CD14-positive monocyte (primary cell): ENCODE measurements around the gene DCP1A. TPM values are rescaled to one million over a fixed set of nuclear protein-coding genes. Genes with fewer than 3 reads are reported as not detected.

Source experiments
- DNase-seq, 3 donors: peaks; one replicate each; pipeline ENCODE4 v3.0.0-alpha.2; 2011 to 2022
- H2AFZ ChIP-seq: 2 replicates; pipeline ENCODE4 v1.6.0; 2012; ENCODE audit warnings: mild to moderate bottlenecking, low read depth, low read length, inconsistent platforms; ENCODE audit not compliant: insufficient read depth, poor library complexity, severe bottlenecking
- H3K27ac ChIP-seq, 2 donors: 1 replicate in 1 of 2; 2 replicates in 1 of 2; pipeline ENCODE4 v1.5.1; 2012 to 2013; ENCODE audit warnings: low read length in 2 of 2, control low read depth in 1 of 2, inconsistent platforms in 1 of 2, low read depth in 1 of 2, mild to moderate bottlenecking in 1 of 2
- H3K27me3 ChIP-seq, 2 donors: one replicate each; pipeline versions ENCODE4 v1.6.0 to v1.6.1; 2011 to 2013; ENCODE audit warnings: low read length in 2 of 2; ENCODE audit not compliant: control insufficient read depth in 2 of 2, insufficient read depth in 2 of 2
- H3K36me3 ChIP-seq, 2 donors: replicated peaks in 1 of 2; 1 replicate in 1 of 2; 2 replicates in 1 of 2; pipeline versions ENCODE4 v1.5.1 to v1.6.1; 2012 to 2013; ENCODE audit warnings: low read length in 2 of 2, control low read depth in 1 of 2, inconsistent platforms in 1 of 2, mild to moderate bottlenecking in 1 of 2; ENCODE audit not compliant: insufficient read depth in 2 of 2, control insufficient read depth in 1 of 2
- H3K4me1 ChIP-seq, 2 donors: 1 replicate in 1 of 2; 2 replicates in 1 of 2; pipeline versions ENCODE4 v1.5.1 to v1.6.1; 2012 to 2013; ENCODE audit warnings: low read length in 2 of 2, control low read depth in 1 of 2, inconsistent platforms in 1 of 2, mild to moderate bottlenecking in 1 of 2, moderate library complexity in 1 of 2; ENCODE audit not compliant: insufficient read depth in 2 of 2, control insufficient read depth in 1 of 2
- H3K4me2 ChIP-seq: replicated peaks from 2 replicates; pipeline ENCODE3; 2012; ENCODE audit warnings: low read length, moderate library complexity, mild to moderate bottlenecking; ENCODE audit not compliant: poor library complexity, severe bottlenecking; ENCODE audit errors: extremely low read depth
- H3K4me3 ChIP-seq, 3 experiments: fragments of 200-600 bp in 1 of 3; sonication (generic) in 1 of 3; replicated peaks in 1 of 3; 1 replicate in 2 of 3; 2 replicates in 1 of 3; pipeline ENCODE4 v1.5.1; 2011 to 2013; ENCODE audit warnings: low read length in 3 of 3, mild to moderate bottlenecking in 3 of 3, control low read depth in 2 of 3, low read depth in 2 of 3, inconsistent platforms in 1 of 3, moderate library complexity in 1 of 3
- H3K79me2 ChIP-seq: 2 replicates; pipeline ENCODE4 v1.6.0; 2012; ENCODE audit warnings: mild to moderate bottlenecking, control low read depth, inconsistent platforms, low read length, moderate library complexity; ENCODE audit not compliant: insufficient read depth
- H3K9ac ChIP-seq: 2 replicates; pipeline ENCODE4 v1.6.0; 2017; ENCODE audit warnings: low read length, mild to moderate bottlenecking; ENCODE audit not compliant: insufficient read depth, poor library complexity, severe bottlenecking
- H3K9me3 ChIP-seq, 2 donors: replicated peaks in 1 of 2; 1 replicate in 1 of 2; 2 replicates in 1 of 2; pipeline versions ENCODE4 v1.5.1 to v1.6.1; 2012 to 2013; ENCODE audit warnings: low read length in 2 of 2, control low read depth in 1 of 2; ENCODE audit not compliant: control insufficient read depth in 1 of 2, insufficient read depth in 1 of 2
- H4K20me1 ChIP-seq: 2 replicates; pipeline ENCODE4 v1.6.0; 2012; ENCODE audit warnings: mild to moderate bottlenecking, low read length, control low read depth, moderate library complexity; ENCODE audit not compliant: insufficient read depth
- H3K27ac Mint-ChIP-seq, 7 donors: one replicate each; pipeline ENCODE4 v1.8.0; 2020; ENCODE audit warnings: mild to moderate bottlenecking in 7 of 7, mixed read lengths in 7 of 7, moderate library complexity in 6 of 7, inconsistent platforms in 2 of 7
- H3K27me3 Mint-ChIP-seq, 3 donors: one replicate each; pipeline ENCODE4 v1.8.0; 2021 to 2022; ENCODE audit warnings: low read depth in 3 of 3, mild to moderate bottlenecking in 3 of 3, mixed read lengths in 3 of 3, moderate library complexity in 3 of 3, inconsistent platforms in 1 of 3
- H3K36me3 Mint-ChIP-seq, 2 donors: one replicate each; pipeline ENCODE4 v1.8.0; 2020; ENCODE audit warnings: mixed read lengths in 2 of 2, inconsistent platforms in 1 of 2, mild to moderate bottlenecking in 1 of 2
- H3K4me1 Mint-ChIP-seq: one replicate; pipeline ENCODE4 v1.8.0; 2020; ENCODE audit warnings: mild to moderate bottlenecking, mixed read lengths
- H3K4me3 Mint-ChIP-seq, 2 donors: one replicate each; pipeline ENCODE4 v1.8.0; 2020; ENCODE audit warnings: mild to moderate bottlenecking in 2 of 2, mixed read lengths in 2 of 2, moderate library complexity in 1 of 2
- H3K9me3 Mint-ChIP-seq, 7 donors: one replicate each; pipeline ENCODE4 v1.8.0; 2020 to 2022; ENCODE audit warnings: mixed read lengths in 7 of 7, mild to moderate bottlenecking in 6 of 7, moderate library complexity in 6 of 7, inconsistent platforms in 2 of 7
- CTCF ChIP-seq: fragments of 200-600 bp; IDR thresholded peaks from one replicate; pipeline ENCODE4 v1.8.0; 2022; ENCODE audit warnings: antibody characterized with exemption, mild to moderate bottlenecking
- WGBS: methylation state at CpG from one replicate; pipeline ENCODE4 v1.1.5; 2013; ENCODE audit warnings: missing lambda C conversion rate; ENCODE audit not compliant: insufficient coverage; 5-methylcytosine and 5-hydroxymethylcytosine counted together
- intact Hi-C, 2 donors: fragments of 100-400 bp; cut with micrococcal nuclease; formaldehyde crosslinking; loops; one replicate each; pipeline versions ENCODE4 v1.15.0 to v1.15.1; 2023
- polyA plus RNA-seq, 3 donors: library from polyadenylated mRNA; depleted of rRNA in 1 of 3; unstranded in 2 of 3; stranded (reverse) in 1 of 3; fragments of 300-500 nt in 2 of 3; fragments of >200 nt in 1 of 3; fragmentation: Illumina TruSeq in 2 of 3; gene quantifications; 1 replicate in 2 of 3; 2 replicates in 1 of 3; pipeline ENCODE4 v1.2.3, GENCODE V29; 2012 to 2021

Gene DCP1A
- polyA plus RNA-seq, 3 donors: 11.9 to 25.4 (median 19.3) TPM

- Histone ChIP-seq H3K36me3 (peaks cover 44 to 65% of the 10 kb centered on the region in 2 donors), H3K79me2 (peaks cover 100% of the 10 kb centered on the region), H3K9ac (peak overlapping the region; percentile 59), H2AFZ (no peak overlapping the region), H3K4me3 (peak overlapping the region in 1 of 3 experiments; percentile 44), H3K27ac (peak overlapping the region; percentile 90 to 94), H3K4me2 (peak overlapping the region; percentile 62), H3K27me3 (no peaks in the 10 kb centered on the region), H4K20me1 (peaks cover 100% of the 10 kb centered on the region), H3K9me3 (no peaks in the 10 kb centered on the region), H3K4me1 (peaks cover 86 to 91% of the 10 kb centered on the region in 2 donors)
- 73% methylated on average over 10 of the region's 14 CpGs for WGBS
- intact Hi-C loops: no loop called here
- Mint-ChIP-seq H3K36me3 (peaks cover 57 to 74% of the 10 kb centered on the region in 2 donors), H3K4me3 (peak overlapping the region; percentile 12 to 29), H3K27ac (peak overlapping the region; percentile 93 to 99 (median 96)), H3K4me1 (peaks cover 81% of the 10 kb centered on the region), H3K9me3 (peaks cover 0 to 2% (median 0%) of the 10 kb centered on the region in 7 donors), H3K27me3 (no peaks in the 10 kb centered on the region)
- no peak for DNase-seq
- no peak for TF ChIP-seq CTCF
Measured at GRCh38 chr3:53243165-53243564, 104.2 kb downstream of the DCP1A start.

GRCh38 chr3:53242642-53243041, 104.7 kb downstream of the DCP1A start:
- H3K27me3 ChIP-seq: no peaks in the 10 kb centered on the region
- peak; percentile 64 to 84 (median 74) for DNase-seq
- peak overlapping the region; percentile 90 to 94 for H3K27ac ChIP-seq
- peak overlapping the region; percentile 59 for H3K9ac ChIP-seq
- WGBS: no CpG with 5 or more reads among the region's 4 CpGs
- peaks cover 54 to 79% of the 10 kb centered on the region in 2 donors for H3K36me3 Mint-ChIP-seq
- H2AFZ ChIP-seq: no peak overlapping the region
- peaks cover 0 to 2% (median 0%) of the 10 kb centered on the region in 7 donors for H3K9me3 Mint-ChIP-seq
- H3K4me1 ChIP-seq: peaks cover 81 to 88% of the 10 kb centered on the region in 2 donors
- no peaks in the 10 kb centered on the region for H3K9me3 ChIP-seq
- H3K27ac Mint-ChIP-seq: peak overlapping the region; percentile 93 to 99 (median 96)
- peaks cover 48 to 70% of the 10 kb centered on the region in 2 donors for H3K36me3 ChIP-seq
- no peak for TF ChIP-seq CTCF
- peak overlapping the region in 1 of 3 experiments; percentile 44 for H3K4me3 ChIP-seq
- H3K4me3 Mint-ChIP-seq: no peak overlapping the region
- H3K4me2 ChIP-seq: peak overlapping the region; percentile 62
- no peaks in the 10 kb centered on the region for H3K27me3 Mint-ChIP-seq
- H3K79me2 ChIP-seq: peaks cover 100% of the 10 kb centered on the region
- peaks cover 76% of the 10 kb centered on the region for H3K4me1 Mint-ChIP-seq
- intact Hi-C loops: no loop called here
- H4K20me1 ChIP-seq: peaks cover 100% of the 10 kb centered on the region
